Stimulated activated CD4-positive, alpha-beta T cell treated with anti-CD3 and anti-CD28 coated beads, TNF-alpha, amount 100 ng/mL, for 24 hours (primary cell): ENCODE measurements around the gene PGF.
A peak's percentile ranks its signal among the peaks of the same experiment; 100 is the strongest.

Source experiments
- DNase-seq, 3 experiments: peaks; one replicate each; pipeline ENCODE4 v3.0.0-alpha.2; 2020; ENCODE audit warnings: low read depth in 3 of 3

The PGF gene

GRCh38 chr14:74919421-74920165 is 35.8 kb downstream of the PGF start:
- DNase-seq = no peak

GRCh38 chr14:74918380-74918779 is 37.0 kb downstream of the PGF start:
- DNase-seq = no peak

DNA sequence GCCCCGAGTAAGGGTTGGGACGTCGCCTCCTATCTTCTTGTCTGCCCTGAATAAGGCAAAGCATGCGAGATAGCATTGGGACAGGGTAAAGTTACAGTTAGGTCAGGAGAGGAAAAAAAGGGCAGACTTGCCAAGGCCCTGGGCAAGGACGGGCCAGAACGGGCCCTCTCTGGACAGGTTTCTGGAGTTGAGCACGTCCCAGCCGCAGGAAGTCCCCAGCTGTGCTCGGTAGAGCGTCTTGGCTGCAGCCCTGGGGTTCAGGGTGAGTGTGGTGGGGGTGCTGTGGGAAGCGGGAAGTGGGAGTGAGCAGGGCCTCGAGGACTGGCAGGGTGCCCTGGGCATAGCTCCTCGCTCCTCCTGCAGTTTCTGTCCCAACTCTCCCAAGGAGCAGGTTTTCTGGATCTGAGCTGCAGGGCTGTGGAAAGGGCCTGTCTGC is 37.7 kb downstream of the PGF start:
- DNase-seq = no peak

GRCh38 chr14:74917178-74917543 is 38.2 kb downstream of the PGF start:
- DNase-seq = no peak

DNA sequence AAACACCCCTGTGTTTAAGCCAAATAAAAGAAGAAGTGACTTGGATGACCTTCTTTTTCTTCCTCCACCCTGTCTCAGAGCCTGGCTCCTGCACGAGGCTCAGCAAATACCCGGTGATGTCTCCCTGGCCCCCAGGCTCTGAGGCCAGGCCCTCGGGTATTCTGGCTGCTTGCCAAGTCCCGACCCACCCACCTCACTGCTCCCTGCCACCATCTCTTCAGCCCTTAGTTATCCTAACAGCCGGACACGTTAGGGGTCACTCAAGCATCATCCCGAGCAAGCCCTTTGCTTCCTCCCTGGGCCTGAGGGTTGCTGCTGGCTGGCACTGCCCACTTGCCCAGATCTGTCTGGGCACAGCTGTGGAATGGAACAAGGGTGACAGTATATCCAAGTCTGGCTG is 39.6 kb downstream of the PGF start:
- DNase-seq = no peak

GRCh38 chr14:74915426-74915825 is 40.0 kb downstream of the PGF start:
- no peak for DNase-seq

GRCh38 chr14:74913986-74914573 is 41.3 kb downstream of the PGF start:
- DNase-seq = no peak

GRCh38 chr14:74913393-74913910 is 41.9 kb downstream of the PGF start:
- DNase-seq = no peak

DNA sequence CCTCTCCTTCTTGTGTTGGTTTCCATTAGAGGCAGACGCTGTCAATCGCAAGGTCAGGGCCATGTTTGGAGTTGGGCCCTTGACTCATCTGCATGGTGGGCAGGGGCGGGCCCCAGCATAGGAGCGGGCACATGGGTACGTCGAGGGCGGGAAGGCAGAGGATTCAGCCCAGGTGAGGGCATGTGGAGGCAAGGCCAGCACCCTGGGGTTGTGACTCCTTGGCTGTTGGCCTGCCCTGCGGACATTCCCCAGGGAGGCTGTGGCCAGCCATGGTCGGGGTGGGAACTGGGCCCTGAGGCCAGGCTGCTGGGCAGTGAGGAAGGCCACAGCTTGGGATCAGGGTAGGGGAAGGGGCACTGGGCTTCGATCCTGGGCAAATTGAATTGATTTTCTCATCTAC is 42.6 kb downstream of the PGF start:
- no peak for DNase-seq

GRCh38 chr14:74912111-74912510 is 43.3 kb downstream of the PGF start:
- DNase-seq = no peak

GRCh38 chr14:74911704-74912103 is 43.7 kb downstream of the PGF start:
- DNase-seq = no peak

DNA sequence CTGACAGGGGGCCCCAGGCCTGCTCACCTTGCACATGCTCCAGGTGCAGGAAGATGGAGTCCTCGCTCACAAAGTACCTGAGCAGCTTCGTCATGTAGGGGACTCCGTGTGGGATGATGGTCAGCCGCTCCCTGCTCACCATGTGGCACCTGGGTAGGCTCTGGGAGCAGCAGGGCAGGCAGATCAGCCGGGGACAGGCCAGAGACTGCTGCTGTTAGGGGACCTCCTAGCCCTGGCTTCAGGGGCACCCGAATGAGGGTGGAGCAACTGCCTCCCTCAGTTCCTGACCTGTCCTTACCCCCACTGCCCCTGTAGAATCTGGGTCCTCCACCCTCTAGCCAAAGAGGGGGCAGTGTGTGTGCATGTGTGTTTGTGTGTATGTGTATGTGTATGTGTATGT is 44.2 kb downstream of the PGF start:
- no peak for DNase-seq

DNA sequence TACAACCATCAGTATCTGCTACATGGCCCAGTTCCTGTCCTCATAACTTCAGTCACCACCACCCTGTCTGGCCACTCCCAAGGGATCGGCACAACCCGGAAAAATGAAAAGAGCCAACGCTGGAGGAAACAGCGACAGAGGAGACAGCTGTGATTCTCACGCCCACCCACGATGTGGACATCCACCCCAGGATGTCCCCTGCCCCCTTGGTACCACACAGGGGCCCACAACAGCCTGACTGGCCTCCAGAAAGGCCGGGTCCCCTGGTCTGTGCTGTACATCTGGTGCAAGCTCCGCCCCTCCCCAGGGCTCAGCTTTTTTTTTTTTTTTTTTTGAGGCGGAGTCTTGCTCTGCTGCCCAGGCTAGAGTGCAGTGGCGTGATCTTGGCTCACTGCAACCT is 44.8 kb downstream of the PGF start:
- DNase-seq = no peak

DNA sequence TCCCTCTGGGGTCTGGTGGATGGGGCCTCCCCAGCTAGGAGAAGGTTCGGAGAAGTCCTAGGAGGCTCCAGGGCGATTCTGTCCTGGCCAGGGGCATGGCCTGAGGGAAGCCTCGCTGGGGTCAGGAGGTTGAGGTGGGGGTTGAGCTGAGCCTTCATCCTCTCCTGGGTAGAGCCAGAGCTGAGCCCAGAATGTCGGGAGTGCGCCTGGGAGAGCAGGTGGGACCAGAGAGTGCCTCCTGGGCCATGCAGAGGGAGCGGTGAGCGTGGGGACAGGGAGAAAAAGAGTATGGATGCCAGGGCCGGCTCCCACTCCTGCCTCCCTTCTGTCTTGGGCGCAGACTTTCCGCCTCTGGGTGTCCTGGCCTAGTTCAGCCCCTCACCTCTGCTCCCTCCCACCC is 45.5 kb downstream of the PGF start:
- no peak for DNase-seq

GRCh38 chr14:74909501-74909900 is 45.9 kb downstream of the PGF start:
- DNase-seq = no peak

GRCh38 chr14:74908861-74909341 is 46.5 kb downstream of the PGF start:
- no peak for DNase-seq

- no peak for DNase-seq
Observed at GRCh38 chr14:74907744-74908143, 47.7 kb downstream of the PGF start.

DNA sequence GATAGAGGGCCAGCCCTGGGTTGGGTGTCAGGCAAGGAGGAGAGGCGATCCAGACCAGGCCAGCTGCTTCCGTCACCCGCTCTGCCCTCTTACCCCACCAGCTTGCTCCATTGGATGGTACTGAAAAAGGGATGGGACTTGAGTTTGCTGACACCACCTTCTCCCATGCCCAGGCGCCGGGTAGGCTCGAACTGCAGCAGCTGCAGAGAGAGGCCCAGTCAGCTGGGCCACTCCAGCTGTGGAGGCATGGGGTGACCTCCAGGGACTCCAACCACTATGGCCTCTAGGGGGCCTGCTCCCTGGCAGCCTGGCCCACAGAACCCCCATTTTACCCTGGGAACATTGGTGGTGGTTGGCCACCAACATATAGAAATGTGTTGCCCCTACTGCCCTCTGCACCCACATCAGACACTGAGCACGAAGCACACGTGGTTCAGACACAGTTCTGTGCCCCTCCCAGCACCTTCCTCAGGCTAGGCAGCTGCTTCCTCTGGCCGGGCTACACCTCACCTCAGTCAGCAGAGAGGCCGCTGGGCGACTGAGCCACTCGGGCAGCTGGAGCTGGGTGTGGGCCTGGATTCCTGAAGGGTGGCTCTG is 48.4 kb downstream of the PGF start:
- DNase-seq = no peak

DNA sequence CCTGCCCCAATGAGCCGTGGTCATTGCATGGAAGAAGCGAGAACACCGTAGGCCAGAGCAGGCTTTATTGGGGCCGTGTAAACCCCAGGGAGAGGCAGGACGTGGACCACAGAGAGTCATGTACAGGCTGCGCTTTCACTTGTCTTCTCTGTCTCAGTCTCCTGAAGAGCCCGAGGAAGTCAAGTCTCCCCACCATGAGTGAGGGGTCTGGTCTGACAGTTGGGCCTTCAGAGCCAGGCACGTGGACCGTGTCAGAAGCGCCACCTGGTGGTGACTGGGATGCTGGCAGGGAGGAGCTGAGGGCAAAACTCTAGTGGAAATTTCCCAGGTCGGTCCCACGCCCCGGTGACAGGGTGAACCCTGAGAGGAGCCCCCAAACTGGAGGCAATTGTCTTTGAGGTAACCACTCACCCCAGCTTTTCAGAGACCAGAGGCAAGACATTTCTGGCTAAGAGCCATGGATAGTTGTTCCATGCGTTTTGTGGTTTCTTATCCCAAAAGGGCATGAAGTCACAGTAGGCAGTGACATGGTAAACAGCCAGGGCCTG is 49.7 kb downstream of the PGF start:
- peak; percentile 62 to 78 (median 70) for DNase-seq

DNA sequence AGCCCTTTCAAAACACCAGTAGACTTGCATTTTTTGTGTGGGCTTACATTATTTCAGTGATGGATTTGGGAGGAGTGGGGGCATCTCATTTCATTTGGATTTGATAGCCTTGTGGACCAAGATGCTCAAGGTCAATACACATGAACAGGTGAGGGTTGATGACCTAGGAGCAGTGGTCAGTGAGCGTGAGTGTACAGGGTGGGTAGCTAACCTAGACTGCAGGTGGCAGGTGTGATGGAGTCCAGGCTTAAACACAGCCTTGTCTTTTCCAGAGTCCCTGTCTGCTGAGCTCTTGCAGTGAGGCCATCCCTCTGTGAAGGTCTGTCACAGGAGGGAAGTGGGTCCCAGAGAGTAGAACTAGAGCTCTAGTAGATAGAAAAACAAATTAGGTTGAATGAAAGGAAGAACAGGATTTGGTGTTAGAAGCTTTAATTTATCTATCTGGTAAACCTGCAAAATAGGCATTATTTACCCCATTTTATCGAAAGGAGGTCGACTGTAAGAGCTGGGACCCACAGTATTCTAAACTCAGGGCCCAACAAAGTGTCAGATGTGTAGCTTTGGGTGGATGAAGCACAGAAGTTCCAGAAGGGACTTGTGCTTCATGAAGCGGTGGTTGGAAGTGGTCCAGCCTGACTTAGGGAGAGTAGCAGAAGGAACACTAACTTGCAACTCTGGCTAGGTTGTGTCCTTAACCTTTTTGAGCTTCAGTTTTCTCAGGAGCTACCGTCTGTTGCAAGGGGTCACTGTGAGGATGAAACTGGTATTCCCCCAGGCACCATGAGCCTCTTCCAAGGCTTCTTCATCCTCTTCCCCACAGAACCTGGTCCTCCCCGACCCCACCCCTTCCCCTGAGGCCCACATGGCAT is 50.5 kb downstream of the PGF start:
- DNase-seq = no peak

DNA sequence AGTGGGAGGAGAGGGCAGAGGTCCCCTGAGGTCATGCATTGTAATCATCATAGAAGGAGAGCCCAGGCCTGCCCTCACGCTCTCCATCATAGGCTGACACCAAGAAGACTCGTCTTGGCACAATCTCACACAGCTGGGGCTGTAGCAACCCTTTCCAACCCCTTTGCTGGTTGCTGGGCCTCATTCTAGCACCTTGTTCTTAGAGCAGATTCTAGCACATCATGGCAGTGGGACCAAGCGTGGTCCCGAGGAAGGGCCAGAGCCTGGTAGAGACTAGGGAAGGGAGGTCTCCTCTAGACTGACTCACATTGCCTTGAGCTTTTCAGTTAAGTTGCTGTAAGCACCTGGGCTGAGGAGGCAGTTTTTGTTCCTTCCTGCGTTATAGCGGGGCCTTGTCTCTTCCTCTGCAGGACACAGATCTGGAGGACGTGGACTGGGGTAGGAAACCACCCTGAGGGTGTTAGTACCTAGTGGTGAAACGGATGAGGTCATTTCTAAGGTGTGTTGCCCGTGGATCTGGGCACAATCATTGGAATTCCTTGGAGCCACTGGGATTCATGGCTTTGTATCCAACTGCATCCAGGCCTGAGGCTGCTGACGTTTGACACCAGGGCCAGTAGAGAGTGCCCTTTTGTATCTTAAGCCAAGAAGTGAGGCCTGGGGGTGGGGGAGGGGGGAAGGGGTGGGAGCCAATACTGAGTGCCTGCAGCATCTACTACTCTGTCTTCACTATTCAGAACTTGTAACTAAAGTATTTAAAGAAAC is 52.3 kb downstream of the PGF start:
- no peak for DNase-seq
